Measurements from ENCODE around the gene ELMO3.

The ELMO3 gene

GRCh38 chr16:67241008-67241900 lies 42.3 kb downstream of the ELMO3 start:
- peak; percentile 75 for DNase-seq (ENCODE audit: low read depth, low spot score)
- TF ChIP-seq, protein P1, sequence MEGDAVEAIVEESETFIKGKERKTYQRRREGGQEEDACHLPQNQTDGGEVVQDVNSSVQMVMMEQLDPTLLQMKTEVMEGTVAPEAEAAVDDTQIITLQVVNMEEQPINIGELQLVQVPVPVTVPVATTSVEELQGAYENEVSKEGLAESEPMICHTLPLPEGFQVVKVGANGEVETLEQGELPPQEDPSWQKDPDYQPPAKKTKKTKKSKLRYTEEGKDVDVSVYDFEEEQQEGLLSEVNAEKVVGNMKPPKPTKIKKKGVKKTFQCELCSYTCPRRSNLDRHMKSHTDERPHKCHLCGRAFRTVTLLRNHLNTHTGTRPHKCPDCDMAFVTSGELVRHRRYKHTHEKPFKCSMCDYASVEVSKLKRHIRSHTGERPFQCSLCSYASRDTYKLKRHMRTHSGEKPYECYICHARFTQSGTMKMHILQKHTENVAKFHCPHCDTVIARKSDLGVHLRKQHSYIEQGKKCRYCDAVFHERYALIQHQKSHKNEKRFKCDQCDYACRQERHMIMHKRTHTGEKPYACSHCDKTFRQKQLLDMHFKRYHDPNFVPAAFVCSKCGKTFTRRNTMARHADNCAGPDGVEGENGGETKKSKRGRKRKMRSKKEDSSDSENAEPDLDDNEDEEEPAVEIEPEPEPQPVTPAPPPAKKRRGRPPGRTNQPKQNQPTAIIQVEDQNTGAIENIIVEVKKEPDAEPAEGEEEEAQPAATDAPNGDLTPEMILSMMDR (IDR thresholded peaks at IDR 0.05; ENCODE audit: low read depth, low read length), result no peak
- in situ Hi-C loops (cut with HindIII; ENCODE audit: low sequenced_read_pairs), result no loop called here
- no peak overlapping the region for H3K4me3 ChIP-seq (ENCODE audit: low read depth, low read length)

- in situ Hi-C loops (cut with HindIII; ENCODE audit: low sequenced_read_pairs), result no loop called here
- TF ChIP-seq, protein P1 (IDR thresholded peaks at IDR 0.05; ENCODE audit: low read depth, low read length), result no peak
- no peak for DNase-seq (ENCODE audit: low read depth, low spot score)
- H3K4me3 ChIP-seq (ENCODE audit: low read depth, low read length), result no peak overlapping the region
Measured at GRCh38 chr16:67242138-67242730, 43.3 kb downstream of the ELMO3 start.

DNA sequence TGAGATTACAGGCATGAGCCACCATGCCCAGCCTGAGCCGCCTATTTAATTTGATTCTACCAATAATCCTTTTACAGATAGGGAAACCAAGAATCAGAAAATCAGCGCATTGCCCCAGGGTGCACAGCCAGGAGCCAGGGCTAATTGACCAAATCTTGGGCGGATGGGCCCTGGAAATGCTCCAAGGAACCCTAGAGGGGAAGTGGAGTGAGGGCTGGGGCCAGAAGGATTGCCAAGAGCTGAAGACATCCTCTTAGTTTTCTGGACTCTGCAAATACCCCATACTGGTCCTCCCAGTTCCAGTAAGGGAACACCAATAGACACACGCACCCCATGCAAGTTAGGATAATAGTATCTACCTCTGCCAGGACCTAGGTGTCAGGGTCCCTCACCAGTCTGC lies 44.5 kb downstream of the ELMO3 start:
- H3K4me3 ChIP-seq (ENCODE audit: low read depth, low read length), result no peak overlapping the region
- DNase-seq (ENCODE audit: low read depth, low spot score), result no peak
- TF ChIP-seq, protein P1 (IDR thresholded peaks at IDR 0.05; ENCODE audit: low read depth, low read length), result no peak
- in situ Hi-C loops (cut with HindIII; ENCODE audit: low sequenced_read_pairs), result no loop called here

DNA sequence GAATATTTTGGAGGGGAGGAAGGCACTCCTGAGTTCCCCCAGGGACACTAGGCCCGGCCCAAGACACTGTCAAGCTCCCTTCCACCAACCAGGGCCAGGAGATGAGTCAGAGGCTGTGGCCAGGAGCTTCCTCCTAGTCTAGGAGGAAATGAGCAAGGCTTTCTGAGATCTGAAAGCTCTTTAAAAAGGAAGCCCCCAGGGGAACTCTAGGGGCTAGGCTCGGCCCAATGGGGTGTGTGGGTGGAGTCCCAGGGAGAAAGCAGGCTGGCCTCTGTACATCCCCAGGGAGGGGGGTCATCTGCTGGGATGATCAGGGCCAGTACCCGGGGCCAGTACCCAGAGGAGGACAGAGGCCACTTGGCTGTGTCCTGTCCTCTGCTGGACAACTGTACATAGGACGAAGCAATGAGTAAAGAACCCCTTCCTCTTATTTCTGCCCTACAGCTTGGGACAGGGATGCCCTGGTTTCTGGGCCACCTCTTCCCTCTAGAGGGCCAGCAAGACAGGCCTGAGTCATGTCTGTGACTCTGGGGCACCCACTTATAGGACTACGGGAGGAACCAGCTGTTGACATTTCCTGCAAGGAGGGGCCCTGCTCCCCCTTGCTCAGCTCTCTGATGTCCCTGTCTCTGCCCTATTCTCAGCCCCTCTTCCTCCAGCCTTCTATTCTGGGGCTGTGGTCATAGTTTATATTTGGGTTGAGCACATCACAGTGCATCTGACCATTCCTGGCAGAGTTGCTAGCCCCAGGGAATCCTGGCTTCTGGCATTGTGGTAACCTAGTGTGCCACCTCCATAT lies 45.7 kb downstream of the ELMO3 start:
- in situ Hi-C loops (cut with HindIII; ENCODE audit: low sequenced_read_pairs), result no loop called here
- peak; percentile 86 for DNase-seq (ENCODE audit: low read depth, low spot score)
- H3K4me3 ChIP-seq (ENCODE audit: low read depth, low read length), result no peak overlapping the region
- TF ChIP-seq, protein P1 (IDR thresholded peaks at IDR 0.05; ENCODE audit: low read depth, low read length), result peak; percentile 1

DNA sequence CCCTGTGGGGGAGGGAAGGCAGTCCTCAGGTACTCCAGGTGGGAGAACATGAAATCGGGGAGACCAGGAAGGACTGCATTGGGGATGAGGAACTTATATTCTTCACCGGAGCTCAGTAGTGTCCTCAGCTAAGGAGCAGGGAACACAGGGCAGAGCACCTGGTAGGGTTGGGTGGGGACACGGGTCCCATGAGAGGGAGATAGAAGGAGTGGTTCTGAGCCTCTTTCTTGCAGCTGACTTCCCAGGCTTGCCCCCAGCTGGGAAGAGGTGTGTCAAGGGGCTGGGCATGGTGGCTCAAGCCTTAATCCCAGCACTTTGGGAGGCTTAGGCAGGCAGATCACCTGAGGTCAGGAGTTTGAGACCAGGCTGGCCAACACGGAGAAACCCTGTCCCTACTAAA lies 46.3 kb downstream of the ELMO3 start:
- DNase-seq (ENCODE audit: low read depth, low spot score), result no peak
- in situ Hi-C loops (cut with HindIII; ENCODE audit: low sequenced_read_pairs), result no loop called here
- TF ChIP-seq, protein P1 (IDR thresholded peaks at IDR 0.05; ENCODE audit: low read depth, low read length), result no peak
- H3K4me3 ChIP-seq (ENCODE audit: low read depth, low read length), result no peak overlapping the region

DNA sequence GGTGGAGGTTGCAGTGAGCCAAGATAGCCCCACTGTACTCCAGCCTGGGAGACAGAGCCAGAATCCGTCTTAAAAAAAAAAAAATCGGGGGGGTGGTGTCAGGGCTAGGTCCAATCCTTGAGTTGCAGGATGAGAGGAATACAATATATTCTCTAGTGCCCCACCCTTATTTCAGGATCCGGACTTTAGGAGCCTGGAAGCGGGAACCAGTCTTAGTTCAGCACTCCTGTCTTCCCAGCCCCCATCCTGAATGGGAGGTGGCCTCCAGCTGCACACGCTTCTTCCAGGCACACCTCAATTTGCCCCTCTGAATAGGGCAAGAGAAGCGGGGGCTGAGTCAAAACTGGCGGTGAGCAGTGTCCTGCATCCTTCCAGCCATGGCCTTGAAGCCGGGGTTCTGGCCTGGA lies 46.7 kb downstream of the ELMO3 start:
- H3K4me3 ChIP-seq (ENCODE audit: low read depth, low read length), result peak overlapping the region; percentile 92
- TF ChIP-seq, protein P1 (IDR thresholded peaks at IDR 0.05; ENCODE audit: low read depth, low read length), result no peak

More for the DNA sequence above, 46.7 kb downstream of the ELMO3 start:
- in situ Hi-C loops (cut with HindIII; ENCODE audit: low sequenced_read_pairs), result no loop called here
- DNase-seq (ENCODE audit: low read depth, low spot score), result no peak
